HEK293 (cell line): ENCODE data around the gene SEPTIN5.

Experiments
- CTCF ChIP-seq: fragments of 450-650 bp; formaldehyde crosslinking; IDR thresholded peaks from 2 replicates; pipeline ENCODE4 v1.5.1; 2016; ENCODE audit warnings: missing biosample characterization, missing genetic modification characterization
- PBX3 ChIP-seq: sonication (generic); formaldehyde crosslinking; IDR thresholded peaks from 2 replicates; pipeline ENCODE4 v1.8.1; 2022; ENCODE audit warnings: mild to moderate bottlenecking, moderate library complexity, missing genetic modification reagents
- ZBTB11 ChIP-seq: fragments of 450-650 bp; formaldehyde crosslinking; conservative IDR thresholded peaks from 2 replicates; pipeline ENCODE4 v1.5.1; 2016; ENCODE audit warnings: low read depth, missing biosample characterization, missing genetic modification characterization
- ZBTB48 ChIP-seq: fragments of 450-650 bp; formaldehyde crosslinking; IDR thresholded peaks from 2 replicates; pipeline ENCODE4 v1.5.1; 2016; ENCODE audit warnings: missing biosample characterization, missing genetic modification characterization
- ZNF133 ChIP-seq: fragments of 450-650 bp; formaldehyde crosslinking; IDR thresholded peaks from 2 replicates; pipeline ENCODE4 v1.5.1; 2016; ENCODE audit warnings: missing biosample characterization, missing genetic modification characterization

GRCh38 chr22:19754701-19755144 lies 40.4 kb downstream of the SEPTIN5 start:
- TF ChIP-seq PBX3 (CRISPR knock-in tag) (no peak), ZNF133 (tag by site-specific recombination) (no peak), ZBTB48 (tag by site-specific recombination) (no peak), ZBTB11 (tag by site-specific recombination) (no peak), CTCF (tag by site-specific recombination) (no peak)
